Tibial nerve (tissue), 3 donors: ENCODE data around the gene SLC14A1.

Experiments
- CTCF ChIP-seq, 5 experiments: fragments of 200-600 bp in 3 of 5; fragments of 450-650 bp in 2 of 5; sonication (generic) in 3 of 5; IDR thresholded peaks; one replicate each; pipeline ENCODE4 v1.5.1; 2016 to 2019; ENCODE audit warnings: antibody characterized with exemption in 5 of 5, mild to moderate bottlenecking in 3 of 5, moderate library complexity in 2 of 5
- POLR2A ChIP-seq, 2 donors: fragments of 450-650 bp; IDR thresholded peaks; one replicate each; pipeline ENCODE4 v1.6.1; 2017; ENCODE audit warnings: antibody characterized with exemption in 2 of 2, mild to moderate bottlenecking in 2 of 2, moderate library complexity in 2 of 2

DNA sequence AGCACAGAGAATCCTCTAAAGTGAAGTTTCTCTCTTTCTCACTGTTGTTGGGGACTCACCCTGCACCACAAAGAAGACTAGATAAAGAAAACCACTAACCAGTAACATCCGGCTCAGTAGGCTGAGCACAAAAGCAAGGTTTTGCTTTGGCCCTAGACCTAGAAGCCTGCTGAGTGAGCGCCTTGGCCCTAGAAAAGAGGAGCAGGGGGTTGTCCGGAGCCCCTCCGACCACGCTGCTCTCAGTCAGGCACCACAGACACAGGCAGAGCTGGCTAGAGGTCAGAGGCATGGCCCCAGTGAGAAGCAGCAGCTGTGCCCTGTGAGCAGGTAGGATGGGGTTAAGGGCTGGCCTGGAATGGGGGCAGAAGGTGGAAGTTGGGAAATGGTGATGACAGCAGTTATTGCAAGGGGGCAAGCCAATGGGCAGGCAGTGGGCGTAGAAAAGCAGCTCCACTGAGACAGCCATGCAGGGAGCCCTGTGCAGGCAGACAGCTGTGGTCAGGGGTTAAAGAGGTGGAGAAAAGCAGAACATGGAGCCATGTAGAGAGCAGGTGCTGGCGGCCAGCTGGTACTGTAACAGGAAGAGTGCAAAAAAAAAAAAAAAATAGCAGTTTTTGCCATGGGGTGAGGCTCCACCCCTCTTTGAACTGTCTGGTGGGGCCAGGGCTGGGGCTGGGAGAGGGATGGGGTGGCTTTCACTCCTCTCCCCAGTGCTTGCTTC, 36.9 kb upstream of the SLC14A1 start:
- TF ChIP-seq CTCF (IDR thresholded peaks at IDR 0.05) (no peak), POLR2A (IDR thresholded peaks at IDR 0.05) (no peak)
